GM12878 (cell line): Measurements from ENCODE around the gene MAGI2.
"Not testable (repeated sequence)": the region's sequence is repeated elsewhere in the genome, so short reads cannot be mapped to it uniquely, and the experiment has no call there.

ENCODE experiments used
- CBFB ChIP-seq: IDR thresholded peaks from 2 replicates; pipeline ENCODE4 v1.6.1; 2016; ENCODE audit warnings: antibody characterized with exemption, low read depth
- CHD1 ChIP-seq: IDR thresholded peaks from 2 replicates; pipeline ENCODE4 v1.6.1; 2012; ENCODE audit warnings: low read depth, low read length, improper control_type of control experiment
- CTCF ChIP-seq, 3 experiments: IDR thresholded peaks in 2 of 3; conservative IDR thresholded peaks in 1 of 3; 2 replicates each; pipeline ENCODE4 v1.5.1; 2011; ENCODE audit warnings: low read depth in 3 of 3, low read length in 3 of 3, mild to moderate bottlenecking in 3 of 3, control low read depth in 2 of 3, moderate library complexity in 2 of 3, inconsistent platforms in 1 of 3, mixed read lengths in 1 of 3; ENCODE audit not compliant: control insufficient read depth in 2 of 3, insufficient read depth in 1 of 3; ENCODE audit errors: extremely low read depth in 1 of 3
- EED ChIP-seq: sonication (generic); IDR thresholded peaks from 2 replicates; pipeline ENCODE4 v1.6.1; 2016; ENCODE audit warnings: antibody characterized with exemption, low read depth
- HSF1 ChIP-seq: fragments of 150-350 bp; IDR thresholded peaks from 2 replicates; pipeline ENCODE4 v1.6.1; 2014; ENCODE audit warnings: mild to moderate bottlenecking, low read depth, low read length
- NKRF ChIP-seq: fragments of 450-650 bp; conservative IDR thresholded peaks from 2 replicates; pipeline ENCODE4 v1.6.1; 2017; ENCODE audit warnings: mild to moderate bottlenecking, moderate library complexity
- POLR2A ChIP-seq: IDR thresholded peaks from 2 replicates; pipeline ENCODE4 v1.6.1; 2011; ENCODE audit warnings: low read depth, mild to moderate bottlenecking, low read length
- RFX5 ChIP-seq: IDR thresholded peaks from 2 replicates; pipeline ENCODE4 v1.6.1; 2011; ENCODE audit warnings: low read depth, low read length, improper control_type of control experiment
- SRF ChIP-seq, 2 experiments: IDR thresholded peaks; 2 replicates each; pipeline ENCODE4 v1.6.1; 2011; ENCODE audit warnings: low read depth in 2 of 2, low read length in 2 of 2, mild to moderate bottlenecking in 1 of 2, moderate library complexity in 1 of 2
- YY1 ChIP-seq: IDR thresholded peaks from 2 replicates; pipeline ENCODE4 v1.6.1; 2011; ENCODE audit warnings: low read depth, mild to moderate bottlenecking, low read length
- ZBTB11 ChIP-seq: fragments of 450-650 bp; formaldehyde crosslinking; IDR thresholded peaks from 2 replicates; pipeline ENCODE4 v1.5.0; 2022; ENCODE audit warnings: mild to moderate bottlenecking, missing genetic modification characterization
- ZNF274 ChIP-seq: IDR thresholded peaks from one replicate; pipeline ENCODE4 v1.8.0; 2011; ENCODE audit not compliant: insufficient read length, insufficient read depth

GRCh38 chr7:78577174-78577952, 876.1 kb downstream of the MAGI2 start:
- TF ChIP-seq NKRF; POLR2A; HSF1; CHD1; RFX5; CTCF (IDR thresholded peaks at IDR 0.05 in 2 of 3, conservative IDR thresholded peaks at IDR 0.05 in 1 of 3; ENCODE audit: control insufficient read depth in 2 of 3, extremely low read depth in 1 of 3, insufficient read depth in 1 of 3, low read depth in 3 of 3, low read length in 3 of 3); SRF (IDR thresholded peaks at IDR 0.05; ENCODE audit: low read depth in 2 of 2, low read length in 2 of 2); ZNF274; EED; ZBTB11 (CRISPR knock-in tag); CBFB; YY1: not testable (repeated sequence)
